Common myeloid progenitor, CD34-positive (primary cell): Measurements from ENCODE around the gene ARSK. TPM values are rescaled to one million over a fixed set of nuclear protein-coding genes. Genes with fewer than 3 reads are reported as not detected.

Experiments
- CTCF ChIA-PET: fragments of 350-600 bp; sonication (Branson Sonifier 250); formaldehyde crosslinking; loops from one replicate; lab custom pipeline; 2021; ENCODE audit warnings: antibody characterized with exemption; lab: Charles Lee
- POLR2A ChIA-PET: fragments of 350-600 bp; sonication (Branson Sonifier 250); formaldehyde crosslinking; loops from one replicate; lab custom pipeline; 2021; ENCODE audit warnings: antibody characterized with exemption; lab: Charles Lee
- DNase-seq, 3 donors: peaks; one replicate each; pipeline versions ENCODE4 v3.0.0 to v3.0.0-alpha.2; 2013
- H3K27ac ChIP-seq, 2 experiments: 1 replicate in 1 of 2; 2 replicates in 1 of 2; pipeline ENCODE4 v1.7.0; 2013; ENCODE audit warnings: inconsistent platforms in 2 of 2, low read length in 2 of 2, mild to moderate bottlenecking in 2 of 2, low read depth in 1 of 2, moderate library complexity in 1 of 2; ENCODE audit not compliant: severe bottlenecking in 2 of 2, insufficient read depth in 1 of 2, poor library complexity in 1 of 2
- H3K27me3 ChIP-seq, 5 experiments: replicated peaks in 2 of 5; 1 replicate in 3 of 5; 2 replicates in 2 of 5; pipeline versions ENCODE4 v1.6.1 to v1.7.0; 2013; ENCODE audit warnings: low read length in 4 of 5, mild to moderate bottlenecking in 2 of 5, moderate library complexity in 2 of 5, inconsistent platforms in 1 of 5; ENCODE audit not compliant: insufficient read depth in 5 of 5, control insufficient read depth in 4 of 5
- H3K36me3 ChIP-seq, 4 experiments: 1 replicate in 2 of 4; 2 replicates in 2 of 4; pipeline versions ENCODE4 v1.6.1 to v1.7.0; 2013; ENCODE audit warnings: low read length in 3 of 4, control low read depth in 1 of 4, mild to moderate bottlenecking in 1 of 4; ENCODE audit not compliant: control insufficient read depth in 4 of 4, insufficient read depth in 4 of 4
- H3K4me1 ChIP-seq, 4 experiments: 1 replicate in 3 of 4; 2 replicates in 1 of 4; pipeline versions ENCODE4 v1.6.1 to v1.7.1; 2013; ENCODE audit warnings: low read length in 3 of 4, mild to moderate bottlenecking in 3 of 4, control low read depth in 1 of 4, inconsistent platforms in 1 of 4, moderate library complexity in 1 of 4; ENCODE audit not compliant: control insufficient read depth in 4 of 4, insufficient read depth in 4 of 4; ENCODE audit errors: control extremely low read depth in 1 of 4
- H3K4me3 ChIP-seq, 7 experiments: 1 replicate in 4 of 7; 2 replicates in 3 of 7; pipeline versions ENCODE4 v1.5.1 to v1.7.0; 2013; ENCODE audit warnings: mild to moderate bottlenecking in 7 of 7, low read length in 6 of 7, moderate library complexity in 6 of 7, inconsistent platforms in 2 of 7, low read depth in 2 of 7, control low read depth in 1 of 7; ENCODE audit not compliant: insufficient read depth in 4 of 7, control insufficient read depth in 1 of 7; ENCODE audit errors: extremely low read depth in 1 of 7
- H3K9me3 ChIP-seq, 5 experiments: 1 replicate in 4 of 5; 2 replicates in 1 of 5; pipeline versions ENCODE4 v1.6.1 to v1.7.1; 2013; ENCODE audit warnings: low read length in 4 of 5, mild to moderate bottlenecking in 2 of 5, inconsistent platforms in 1 of 5, low read depth in 1 of 5, moderate library complexity in 1 of 5; ENCODE audit not compliant: control insufficient read depth in 4 of 5, insufficient read depth in 2 of 5; ENCODE audit errors: control extremely low read depth in 1 of 5
- WGBS: methylation state at CpG from one replicate; pipeline ENCODE4 v1.1.5; 2013; ENCODE audit not compliant: insufficient coverage; 5-methylcytosine and 5-hydroxymethylcytosine counted together
- polyA plus RNA-seq: library from polyadenylated mRNA; unstranded; fragments of 120-200 nt; gene quantifications from one replicate; pipeline ENCODE4 v1.2.1, GENCODE V29; 2013

ARSK gene
- polyA plus RNA-seq = 8.1 TPM

GRCh38 chr5:95554647-95555548, at the start of gene ARSK, which contains the start of gene SKIC3:
ARSK (plus strand) TSS chr5:95555101; CDS start chr5:95555279, 178 bp downstream.
SKIC3 (minus strand) TSS chr5:95554977; CDS start chr5:95547150, 7,827 bp downstream.
- Histone ChIP-seq H3K9me3 (no peaks in the 10 kb centered on the region), H3K4me3 (peak within 1 kb of the TSS; percentile 84 to 96 (median 92)), H3K27ac (peak within 1 kb of the TSS; percentile 59 to 79), H3K36me3 (peaks cover 0 to 9% (median 4%) of the 10 kb centered on the region in 4 experiments), H3K4me1 (peaks cover 3 to 19% (median 18%) of the 10 kb centered on the region in 4 experiments), H3K27me3 (no peaks in the 10 kb centered on the region)
- POLR2A ChIA-PET = interaction anchor here (1.0 kb wide), 2 partner anchors 65 to 92 kb away, joined by 4 to 5 read pairs; partner anchors contain the start of genes GPR150 and RFESD
- DNase-seq = peak; percentile 99 to 100 (median 99)
- under 1% methylated on average over 58 of the region's 63 CpGs for WGBS
- CTCF ChIA-PET = interaction anchor here (0.6 to 1.1 kb wide), 2 partner anchors 11 to 90 kb away, joined by 3 to 5 read pairs; no protein-coding TSS in a partner anchor

GRCh38 chr5:95508550-95508949, 46.4 kb upstream of the ARSK start:
- Histone ChIP-seq H3K27me3 (no peaks in the 10 kb centered on the region), H3K27ac (no peak overlapping the region), H3K4me1 (no peaks in the 10 kb centered on the region), H3K9me3 (no peaks in the 10 kb centered on the region), H3K4me3 (no peak overlapping the region), H3K36me3 (peaks cover 9 to 64% (median 38%) of the 10 kb centered on the region in 4 experiments)
- CTCF ChIA-PET = no interaction called here
- no CpG with 5 or more reads among the region's 1 CpG for WGBS
- POLR2A ChIA-PET = no interaction called here
- no peak for DNase-seq

- ChIA-PET CTCF (no interaction called here), POLR2A (no interaction called here)
- no peaks in the 10 kb centered on the region for H3K27me3 ChIP-seq
- H3K9me3 ChIP-seq = no peaks in the 10 kb centered on the region
- no peak for DNase-seq
- no peak overlapping the region for H3K27ac ChIP-seq
- H3K4me1 ChIP-seq = no peaks in the 10 kb centered on the region
- no CpG with 5 or more reads among the region's 1 CpG for WGBS
- no peak overlapping the region for H3K4me3 ChIP-seq
- peaks cover 7 to 77% (median 46%) of the 10 kb centered on the region in 4 experiments for H3K36me3 ChIP-seq
Measured at GRCh38 chr5:95511606-95512005, 43.3 kb upstream of the ARSK start.

GRCh38 chr5:95518417-95518816, 36.5 kb upstream of the ARSK start:
- peaks cover 9 to 73% (median 40%) of the 10 kb centered on the region in 4 experiments for H3K36me3 ChIP-seq
- 100% methylated on average over 1 of the region's 2 CpGs for WGBS

GRCh38 chr5:95519151-95519550, 35.8 kb upstream of the ARSK start:
- Histone ChIP-seq H3K4me3 (no peak overlapping the region), H3K4me1 (no peaks in the 10 kb centered on the region), H3K27me3 (no peaks in the 10 kb centered on the region), H3K27ac (no peak overlapping the region), H3K9me3 (no peaks in the 10 kb centered on the region), H3K36me3 (peaks cover 9 to 72% (median 39%) of the 10 kb centered on the region in 4 experiments)
- ChIA-PET CTCF (no interaction called here), POLR2A (no interaction called here)
- no peak for DNase-seq
- WGBS = no CpG with 5 or more reads among the region's 1 CpG

More at GRCh38 chr5:95518417-95518816, 36.5 kb upstream of the ARSK start:
- Histone ChIP-seq H3K27ac (no peak overlapping the region), H3K4me1 (no peaks in the 10 kb centered on the region), H3K27me3 (no peaks in the 10 kb centered on the region), H3K9me3 (no peaks in the 10 kb centered on the region), H3K4me3 (no peak overlapping the region)
- ChIA-PET CTCF (no interaction called here), POLR2A (no interaction called here)
- no peak for DNase-seq

GRCh38 chr5:95519681-95520080, 35.2 kb upstream of the ARSK start:
- no peaks in the 10 kb centered on the region for H3K27me3 ChIP-seq
- CTCF ChIA-PET = no interaction called here
- POLR2A ChIA-PET = no interaction called here
- no CpG with 5 or more reads among the region's 1 CpG for WGBS
- H3K9me3 ChIP-seq = no peaks in the 10 kb centered on the region
- peaks cover 9 to 70% (median 38%) of the 10 kb centered on the region in 4 experiments for H3K36me3 ChIP-seq
- no peak overlapping the region for H3K27ac ChIP-seq
- no peak for DNase-seq
- H3K4me3 ChIP-seq = no peak overlapping the region
- H3K4me1 ChIP-seq = no peaks in the 10 kb centered on the region

GRCh38 chr5:95520206-95520605, 34.7 kb upstream of the ARSK start:
- no peak overlapping the region for H3K4me3 ChIP-seq
- no peaks in the 10 kb centered on the region for H3K9me3 ChIP-seq
- no peaks in the 10 kb centered on the region for H3K4me1 ChIP-seq
- DNase-seq = no peak
- ChIA-PET CTCF (no interaction called here), POLR2A (no interaction called here)
- H3K27ac ChIP-seq = no peak overlapping the region
- H3K36me3 ChIP-seq = peaks cover 6 to 69% (median 34%) of the 10 kb centered on the region in 4 experiments
- WGBS = no CpG with 5 or more reads among the region's 1 CpG
- no peaks in the 10 kb centered on the region for H3K27me3 ChIP-seq
